Measurements from ENCODE around the gene CHPT1.
A peak's percentile ranks its signal among the peaks of the same experiment; 100 is the strongest.
"Not testable (repeated sequence)": the region's sequence is repeated elsewhere in the genome, so short reads cannot be mapped to it uniquely, and the experiment has no call there.

The CHPT1 gene

DNA sequence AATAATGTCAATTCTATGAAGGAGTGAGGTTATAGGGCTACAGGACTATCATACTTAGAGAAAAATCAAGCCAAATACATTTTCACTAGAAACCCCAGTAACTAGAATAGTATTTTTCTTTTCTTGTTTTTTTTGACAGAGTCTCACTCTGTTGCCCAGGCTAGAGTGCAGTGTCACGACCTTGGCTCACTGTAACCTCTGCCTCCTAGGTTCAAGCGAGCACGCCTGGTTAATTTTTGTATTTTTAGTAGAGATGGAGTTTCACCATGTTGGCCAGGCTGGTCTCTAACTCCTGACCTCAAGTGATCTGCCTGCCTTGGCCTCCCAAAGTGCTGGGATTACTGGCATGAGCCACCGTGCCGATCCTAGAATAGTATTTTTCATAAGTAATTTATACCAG, 37.0 kb downstream of the CHPT1 start:
- not testable (repeated sequence) for H2BK12ac ChIP-seq (ENCODE audit: low read length); H3K4me3 ChIP-seq (ENCODE audit: low read length in 2 of 2); H2AK5ac ChIP-seq (ENCODE audit: low read depth, low read length); DNase-seq (ENCODE audit: low spot score); H3K27me3 ChIP-seq (ENCODE audit: control insufficient read depth in 3 of 3, insufficient read depth in 3 of 3, low read depth in 1 of 3, low read length in 3 of 3); H3K23ac ChIP-seq (ENCODE audit: low read depth, low read length, poor library complexity); H3K4ac ChIP-seq (ENCODE audit: low read length); H3K9ac ChIP-seq (ENCODE audit: low read depth, low read length, poor library complexity); H3K27ac ChIP-seq (replicated peaks; ENCODE audit: low read length); H3K4me2 ChIP-seq (ENCODE audit: insufficient read depth, low read length, poor library complexity, severe bottlenecking); H3K4me1 ChIP-seq (ENCODE audit: control insufficient read depth in 2 of 2, insufficient read depth in 1 of 2, low read depth in 1 of 2, low read length in 2 of 2); H2BK15ac ChIP-seq (ENCODE audit: low read length); H2AFZ ChIP-seq (ENCODE audit: low read length); H3K79me1 ChIP-seq (ENCODE audit: low read depth, low read length); H2BK5ac ChIP-seq (ENCODE audit: low read length); H4K91ac ChIP-seq (ENCODE audit: low read depth, low read length, poor library complexity); H4K8ac ChIP-seq (ENCODE audit: low read depth, low read length); H3K18ac ChIP-seq (ENCODE audit: low read length); H3K36me3 ChIP-seq (replicated peaks in 1 of 2; ENCODE audit: control insufficient read depth in 2 of 2, insufficient read depth in 2 of 2, low read length in 2 of 2); H3K14ac ChIP-seq (ENCODE audit: low read length); H3K9me3 ChIP-seq (replicated peaks in 1 of 2; ENCODE audit: control insufficient read depth in 2 of 2, insufficient read depth in 1 of 2, low read depth in 1 of 2, low read length in 2 of 2); H2BK120ac ChIP-seq (ENCODE audit: low read depth, low read length)
- no CpG with 5 or more reads among the region's 5 CpGs for WGBS, 2 donors (ENCODE audit: extremely low coverage in 2 of 2, insufficient read length in 2 of 2, insufficient replicate concordance in 1 of 2)

DNA sequence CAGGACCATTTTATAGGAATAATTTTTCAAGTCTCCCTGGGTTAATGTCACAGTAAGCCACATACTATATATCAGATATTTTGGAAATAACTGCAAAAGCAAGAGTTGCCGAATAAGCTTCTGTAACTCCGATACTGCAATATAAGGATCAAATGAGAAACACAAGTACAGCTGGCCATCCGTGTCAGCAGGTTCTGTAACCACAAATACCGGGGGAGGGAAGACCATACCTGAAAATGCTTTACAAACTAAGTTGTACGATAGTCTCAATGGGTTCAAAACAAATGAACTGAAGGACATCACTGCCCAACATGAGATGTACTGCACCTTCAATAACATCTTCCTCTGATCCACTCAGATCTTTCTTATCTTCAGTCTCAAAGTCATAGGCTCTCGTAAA, 40.0 kb downstream of the CHPT1 start:
- Histone ChIP-seq H2BK120ac (ENCODE audit: low read depth, low read length) (no peak overlapping the region), H2BK5ac (ENCODE audit: low read length) (no peak overlapping the region), H3K18ac (ENCODE audit: low read length) (no peak overlapping the region), H2BK15ac (ENCODE audit: low read length) (no peak overlapping the region), H2BK12ac (ENCODE audit: low read length) (no peak overlapping the region), H2AFZ (ENCODE audit: low read length) (no peak overlapping the region), H3K9ac (ENCODE audit: low read depth, low read length, poor library complexity) (no peak overlapping the region), H4K91ac (ENCODE audit: low read depth, low read length, poor library complexity) (no peak overlapping the region), H3K4me2 (ENCODE audit: insufficient read depth, low read length, poor library complexity, severe bottlenecking) (no peak overlapping the region), H3K4me3 (ENCODE audit: low read length in 2 of 2) (no peak overlapping the region), H3K23ac (ENCODE audit: low read depth, low read length, poor library complexity) (no peak overlapping the region), H2AK5ac (ENCODE audit: low read depth, low read length) (no peak overlapping the region), H3K9me3 (replicated peaks in 1 of 2; ENCODE audit: control insufficient read depth in 2 of 2, insufficient read depth in 1 of 2, low read depth in 1 of 2, low read length in 2 of 2) (peaks cover 0 to 1% of the 10 kb centered on the region in 2 donors), H3K79me1 (ENCODE audit: low read depth, low read length) (no peaks in the 10 kb centered on the region), H3K4ac (ENCODE audit: low read length) (no peak overlapping the region), H4K8ac (ENCODE audit: low read depth, low read length) (no peak overlapping the region), H3K27ac (replicated peaks; ENCODE audit: low read length) (no peak overlapping the region), H3K4me1 (ENCODE audit: control insufficient read depth in 2 of 2, insufficient read depth in 1 of 2, low read depth in 1 of 2, low read length in 2 of 2) (no peaks in the 10 kb centered on the region), H3K27me3 (ENCODE audit: control insufficient read depth in 3 of 3, insufficient read depth in 3 of 3, low read depth in 1 of 3, low read length in 3 of 3) (no peaks in the 10 kb centered on the region), H3K14ac (ENCODE audit: low read length) (no peak overlapping the region), H3K36me3 (replicated peaks in 1 of 2; ENCODE audit: control insufficient read depth in 2 of 2, insufficient read depth in 2 of 2, low read length in 2 of 2) (no peaks in the 10 kb centered on the region)
- DNase-seq (ENCODE audit: low spot score): no peak
- WGBS, 2 donors (ENCODE audit: extremely low coverage in 2 of 2, insufficient read length in 2 of 2, insufficient replicate concordance in 1 of 2): no CpG with 5 or more reads among the region's 6 CpGs

DNA sequence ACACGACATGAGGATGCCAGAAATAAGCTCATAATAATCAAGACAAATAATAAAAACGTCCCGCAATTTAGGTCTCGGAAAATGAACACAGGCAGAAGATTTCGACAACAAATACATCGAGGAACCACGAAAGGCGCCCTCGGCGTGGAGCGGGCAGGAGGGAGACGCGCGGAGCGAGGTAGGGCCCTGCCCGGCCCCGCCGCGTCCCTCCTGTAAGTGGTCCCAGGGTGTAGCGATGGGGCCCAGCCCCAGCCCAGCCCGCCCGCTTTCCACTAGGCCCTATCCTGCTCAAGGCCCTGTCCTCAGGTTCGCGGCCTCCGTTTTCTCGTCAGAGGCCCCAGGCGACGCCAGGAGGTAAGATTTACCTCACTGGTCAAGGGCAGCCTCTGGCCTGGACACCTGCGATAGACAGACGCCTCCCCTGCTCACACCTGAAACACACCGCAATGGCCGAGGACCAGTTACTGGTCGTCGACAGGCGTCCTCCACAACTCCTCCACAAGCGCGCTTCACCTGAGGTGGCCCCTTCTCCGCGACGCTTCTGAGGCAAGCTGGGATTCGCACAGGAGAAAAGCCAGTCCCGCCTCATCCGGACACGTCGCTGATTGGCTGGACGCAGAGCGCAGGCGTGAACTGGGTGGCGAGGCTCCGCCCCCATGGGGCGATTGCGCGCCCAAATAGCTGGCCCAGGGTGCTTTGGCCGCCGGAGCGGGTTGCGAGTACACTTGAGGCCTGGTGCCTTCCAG, 41.7 kb downstream of the CHPT1 start, which contains the start of gene SYCP3:
Gene SYCP3 (minus strand): TSS at position 543 of the 746 bp plus-strand sequence. CDS start 1,527 bp downstream, outside the sequence.
- no peak within 1 kb of the TSS for H3K14ac ChIP-seq (ENCODE audit: low read length)
- H4K8ac ChIP-seq (ENCODE audit: low read depth, low read length): no peak within 1 kb of the TSS
- no peak within 1 kb of the TSS for H2BK12ac ChIP-seq (ENCODE audit: low read length)
- H3K36me3 ChIP-seq (replicated peaks in 1 of 2; ENCODE audit: control insufficient read depth in 2 of 2, insufficient read depth in 2 of 2, low read length in 2 of 2): peaks cover 0 to 9% of the 10 kb centered on the region in 2 donors
- peak within 1 kb of the TSS in 1 of 2 donors; percentile 58 for H3K4me3 ChIP-seq (ENCODE audit: low read length in 2 of 2)
- H3K4ac ChIP-seq (ENCODE audit: low read length): no peak within 1 kb of the TSS
- no peak within 1 kb of the TSS for H3K9ac ChIP-seq (ENCODE audit: low read depth, low read length, poor library complexity)
- H3K79me1 ChIP-seq (ENCODE audit: low read depth, low read length): no peaks in the 10 kb centered on the region
- no peak within 1 kb of the TSS for H2AFZ ChIP-seq (ENCODE audit: low read length)
- H3K27ac ChIP-seq (replicated peaks; ENCODE audit: low read length): no peak within 1 kb of the TSS
- peaks cover 0 to 1% of the 10 kb centered on the region in 2 donors for H3K9me3 ChIP-seq (replicated peaks in 1 of 2; ENCODE audit: control insufficient read depth in 2 of 2, insufficient read depth in 1 of 2, low read depth in 1 of 2, low read length in 2 of 2)
- H4K91ac ChIP-seq (ENCODE audit: low read depth, low read length, poor library complexity): no peak within 1 kb of the TSS
- no peak within 1 kb of the TSS for H2BK120ac ChIP-seq (ENCODE audit: low read depth, low read length)
- H3K4me2 ChIP-seq (ENCODE audit: insufficient read depth, low read length, poor library complexity, severe bottlenecking): no peak within 1 kb of the TSS
- peak within 1 kb of the TSS; percentile 76 for H3K18ac ChIP-seq (ENCODE audit: low read length)
- H3K27me3 ChIP-seq (ENCODE audit: control insufficient read depth in 3 of 3, insufficient read depth in 3 of 3, low read depth in 1 of 3, low read length in 3 of 3): no peaks in the 10 kb centered on the region
- WGBS, 2 donors (ENCODE audit: extremely low coverage in 2 of 2, insufficient read length in 2 of 2, insufficient replicate concordance in 1 of 2): no CpG with 5 or more reads among the region's 57 CpGs
- H3K4me1 ChIP-seq (ENCODE audit: control insufficient read depth in 2 of 2, insufficient read depth in 1 of 2, low read depth in 1 of 2, low read length in 2 of 2): no peaks in the 10 kb centered on the region
- H2BK15ac ChIP-seq (ENCODE audit: low read length): no peak within 1 kb of the TSS
- H3K23ac ChIP-seq (ENCODE audit: low read depth, low read length, poor library complexity): no peak within 1 kb of the TSS
- H2BK5ac ChIP-seq (ENCODE audit: low read length): no peak within 1 kb of the TSS
- DNase-seq (ENCODE audit: low spot score): no peak
- peak within 1 kb of the TSS; percentile 56 for H2AK5ac ChIP-seq (ENCODE audit: low read depth, low read length)

DNA sequence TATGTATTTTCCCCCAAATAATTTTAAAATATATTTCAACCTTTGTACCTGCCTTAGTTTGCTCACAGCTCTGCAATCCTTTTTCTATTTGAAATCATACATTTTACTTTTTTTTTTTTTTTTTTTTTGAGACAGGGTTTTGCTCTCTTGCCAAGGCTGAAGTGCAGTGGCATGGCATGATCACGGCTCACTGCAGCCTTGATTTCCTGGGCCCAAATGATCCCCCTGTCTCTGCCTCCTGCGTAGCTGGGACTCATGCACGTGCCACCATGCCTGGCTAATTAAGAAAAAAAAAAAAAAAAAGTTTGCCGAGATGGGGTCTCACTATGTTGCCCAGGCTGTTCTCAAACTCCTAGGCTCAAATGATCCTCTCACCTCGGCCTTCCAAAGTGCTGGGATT, 43.1 kb downstream of the CHPT1 start:
- Histone ChIP-seq H3K4me2 (ENCODE audit: insufficient read depth, low read length, poor library complexity, severe bottlenecking) (no peak overlapping the region), H3K14ac (ENCODE audit: low read length) (no peak overlapping the region), H2BK15ac (ENCODE audit: low read length) (no peak overlapping the region), H3K9me3 (replicated peaks in 1 of 2; ENCODE audit: control insufficient read depth in 2 of 2, insufficient read depth in 1 of 2, low read depth in 1 of 2, low read length in 2 of 2) (peaks cover 0 to 1% of the 10 kb centered on the region in 2 donors), H3K18ac (ENCODE audit: low read length) (no peak overlapping the region), H3K23ac (ENCODE audit: low read depth, low read length, poor library complexity) (no peak overlapping the region), H2AFZ (ENCODE audit: low read length) (no peak overlapping the region), H3K4ac (ENCODE audit: low read length) (no peak overlapping the region), H2BK120ac (ENCODE audit: low read depth, low read length) (no peak overlapping the region), H4K91ac (ENCODE audit: low read depth, low read length, poor library complexity) (no peak overlapping the region), H3K4me3 (ENCODE audit: low read length in 2 of 2) (no peak overlapping the region), H3K4me1 (ENCODE audit: control insufficient read depth in 2 of 2, insufficient read depth in 1 of 2, low read depth in 1 of 2, low read length in 2 of 2) (no peaks in the 10 kb centered on the region), H3K27ac (replicated peaks; ENCODE audit: low read length) (no peak overlapping the region), H3K79me1 (ENCODE audit: low read depth, low read length) (no peaks in the 10 kb centered on the region), H4K8ac (ENCODE audit: low read depth, low read length) (no peak overlapping the region), H2BK5ac (ENCODE audit: low read length) (no peak overlapping the region), H3K9ac (ENCODE audit: low read depth, low read length, poor library complexity) (no peak overlapping the region), H2AK5ac (ENCODE audit: low read depth, low read length) (no peak overlapping the region), H3K27me3 (ENCODE audit: control insufficient read depth in 3 of 3, insufficient read depth in 3 of 3, low read depth in 1 of 3, low read length in 3 of 3) (no peaks in the 10 kb centered on the region), H3K36me3 (replicated peaks in 1 of 2; ENCODE audit: control insufficient read depth in 2 of 2, insufficient read depth in 2 of 2, low read length in 2 of 2) (peaks cover 0 to 12% of the 10 kb centered on the region in 2 donors), H2BK12ac (ENCODE audit: low read length) (no peak overlapping the region)
- DNase-seq (ENCODE audit: low spot score): no peak
- WGBS, 2 donors (ENCODE audit: extremely low coverage in 2 of 2, insufficient read length in 2 of 2, insufficient replicate concordance in 1 of 2): no CpG with 5 or more reads among the region's 5 CpGs

Data from neuronal stem cell (in vitro differentiated cells).